HepG2 (cell line): ENCODE measurements around the gene LZTR1. TPM values are rescaled to one million over a fixed set of nuclear protein-coding genes. Genes with fewer than 3 reads are reported as not detected.
A peak's percentile ranks its signal among the peaks of the same experiment; 100 is the strongest.

Experiments
- ARID2 ChIP-seq: sonication (generic); formaldehyde crosslinking; IDR thresholded peaks from 2 replicates; pipeline ENCODE4 v1.8.1; 2022; ENCODE audit warnings: mild to moderate bottlenecking, missing genetic modification reagents, borderline replicate concordance
- ATF1 ChIP-seq: IDR thresholded peaks from 2 replicates; pipeline ENCODE4 v1.6.1; 2016; ENCODE audit warnings: mild to moderate bottlenecking, control low read depth
- CBX1 ChIP-seq: IDR thresholded peaks from one replicate; pipeline ENCODE4 v1.6.1; 2016; ENCODE audit warnings: antibody characterized with exemption, low read depth
- FIP1L1 ChIP-seq: fragments of 200-400 bp; formaldehyde crosslinking; IDR thresholded peaks from 2 replicates; pipeline ENCODE4 v1.6.1; 2018; ENCODE audit warnings: low read depth, mild to moderate bottlenecking, low read length, moderate library complexity, borderline replicate concordance; ENCODE audit not compliant: insufficient read depth
- FOXJ3 ChIP-seq: sonication (generic); formaldehyde crosslinking; IDR thresholded peaks from 2 replicates; pipeline ENCODE4 v1.4.0; 2020; ENCODE audit warnings: missing genetic modification reagents, mild to moderate bottlenecking, borderline replicate concordance
- IRF1 ChIP-seq: sonication (generic); formaldehyde crosslinking; IDR thresholded peaks from 2 replicates; pipeline ENCODE4 v1.4.0; 2020; ENCODE audit warnings: low read depth, mild to moderate bottlenecking, missing genetic modification reagents
- IRX3 ChIP-seq: sonication (generic); formaldehyde crosslinking; IDR thresholded peaks from 2 replicates; pipeline ENCODE4 v1.8.1; 2023; ENCODE audit warnings: mild to moderate bottlenecking, low read depth, missing genetic modification reagents, borderline replicate concordance
- KDM3A ChIP-seq: IDR thresholded peaks from 2 replicates; pipeline ENCODE4 v1.6.1; 2018; ENCODE audit warnings: low read depth, missing compliant biosample characterization
- MAZ ChIP-seq, 2 experiments: sonication (generic) in 1 of 2; formaldehyde crosslinking in 1 of 2; IDR thresholded peaks; 2 replicates each; pipeline versions ENCODE4 v1.5.0 to v1.6.1; 2012 to 2020; ENCODE audit warnings: low read depth in 2 of 2, mild to moderate bottlenecking in 2 of 2, borderline replicate concordance in 1 of 2, improper control_type of control experiment in 1 of 2, low read length in 1 of 2, missing genetic modification reagents in 1 of 2, moderate library complexity in 1 of 2
- RELA ChIP-seq: sonication (generic); formaldehyde crosslinking; IDR thresholded peaks from 2 replicates; pipeline ENCODE4 v1.4.0; 2020; ENCODE audit warnings: missing genetic modification reagents
- RFX1 ChIP-seq: fragments of 450-650 bp; IDR thresholded peaks from 2 replicates; pipeline ENCODE4 v1.6.1; 2017
- RNF219 ChIP-seq: sonication (generic); formaldehyde crosslinking; IDR thresholded peaks from 2 replicates; pipeline ENCODE4 v1.5.0; 2020; ENCODE audit warnings: mild to moderate bottlenecking, missing genetic modification reagents
- SRSF4 ChIP-seq: fragments of 200-400 bp; formaldehyde crosslinking; IDR thresholded peaks from one replicate; pipeline ENCODE4 v1.6.1; 2018; ENCODE audit warnings: mild to moderate bottlenecking, low read depth, low read length, moderate library complexity; ENCODE audit not compliant: poor library complexity, severe bottlenecking
- SYNCRIP ChIP-seq: fragments of 200-400 bp; formaldehyde crosslinking; IDR thresholded peaks from 2 replicates; pipeline ENCODE4 v1.6.1; 2018; ENCODE audit warnings: mild to moderate bottlenecking, low read depth, low read length; ENCODE audit not compliant: insufficient read depth
- ZFP62 ChIP-seq: sonication (generic); formaldehyde crosslinking; IDR thresholded peaks from 2 replicates; pipeline ENCODE4 v1.4.0; 2020; ENCODE audit warnings: missing genetic modification reagents
- ZGPAT ChIP-seq: IDR thresholded peaks from 2 replicates; pipeline ENCODE4 v1.6.1; 2016; ENCODE audit warnings: mild to moderate bottlenecking
- ZNF10 ChIP-seq: sonication (generic); formaldehyde crosslinking; IDR thresholded peaks from 2 replicates; pipeline ENCODE4 v1.4.0; 2020; ENCODE audit warnings: mild to moderate bottlenecking, low read depth, missing genetic modification reagents, borderline replicate concordance
- ZNF160 ChIP-seq: sonication (generic); formaldehyde crosslinking; IDR thresholded peaks from 2 replicates; pipeline ENCODE4 v1.8.0; 2022; ENCODE audit warnings: mild to moderate bottlenecking, inconsistent platforms, missing genetic modification reagents
- ZNF232 ChIP-seq: sonication (generic); formaldehyde crosslinking; IDR thresholded peaks from 2 replicates; pipeline ENCODE4 v1.4.0; 2020; ENCODE audit warnings: missing genetic modification reagents, borderline replicate concordance
- ZNF281 ChIP-seq: sonication (generic); formaldehyde crosslinking; IDR thresholded peaks from 2 replicates; pipeline ENCODE4 v1.4.0; 2020; ENCODE audit warnings: missing genetic modification reagents, borderline replicate concordance
- ZNF580 ChIP-seq: IDR thresholded peaks from 2 replicates; pipeline ENCODE4 v1.6.1; 2016; ENCODE audit warnings: low read depth, borderline replicate concordance
- ZSCAN30 ChIP-seq: sonication (generic); formaldehyde crosslinking; IDR thresholded peaks from 2 replicates; pipeline ENCODE4 v1.5.0; 2020; ENCODE audit warnings: mild to moderate bottlenecking, missing genetic modification reagents
- polyA plus RNA-seq, 8 experiments: library from polyadenylated mRNA; depleted of rRNA in 3 of 8; stranded (reverse) in 7 of 8; unstranded in 1 of 8; fragments of >200 nt; fragmentation: Illumina TruSeq in 4 of 8; extraction: Trizol in 4 of 8; gene quantifications; 2 replicates each; pipeline versions ENCODE4 v1.2.1 to v1.2.3, GENCODE V29; 2011 to 2016; ENCODE audit warnings: low read depth in 4 of 8, missing spikeins in 1 of 8, mixed read lengths in 1 of 8; ENCODE audit not compliant: insufficient read depth in 1 of 8
- total RNA-seq, 5 experiments: library from RNA; depleted of rRNA; stranded (reverse); fragments of >200 nt; fragmentation: Illumina TruSeq; extraction: Trizol; gene quantifications; 2 replicates each; pipeline ENCODE4 v1.2.3, GENCODE V29; 2016; ENCODE audit warnings: low read depth in 1 of 5

Gene LZTR1
- total and polyA plus RNA-seq, 2 of the 13 experiments (the other 11 are each of a cell fraction or from before 2014, with no cell fraction given) = 21.8 to 22.4 TPM

- TF ChIP-seq ZNF281 (CRISPR knock-in tag) = no peak
- TF ChIP-seq IRX3 (CRISPR knock-in tag) = no peak
- no peak for TF ChIP-seq SRSF4
- TF ChIP-seq ZNF10 (CRISPR knock-in tag) = no peak
- no peak for TF ChIP-seq IRF1 (CRISPR knock-in tag)
- TF ChIP-seq ZFP62 = no peak
- no peak for TF ChIP-seq SYNCRIP
- TF ChIP-seq KDM3A (CRISPR knock-in tag) = no peak
- no peak for TF ChIP-seq ZSCAN30
- no peak for TF ChIP-seq RFX1
- TF ChIP-seq CBX1 = no peak
- no peak for TF ChIP-seq RELA (CRISPR knock-in tag)
- no peak for TF ChIP-seq ARID2 (CRISPR knock-in tag)
- no peak for TF ChIP-seq RNF219 (CRISPR knock-in tag)
- peak; percentile 35; the same call in 1 of the 2 replicates for TF ChIP-seq ATF1 (CRISPR knock-in tag)
- TF ChIP-seq ZNF232 (CRISPR knock-in tag) = no peak
- TF ChIP-seq ZNF160 (CRISPR knock-in tag) = no peak
- peak; percentile 15 for TF ChIP-seq ZGPAT (CRISPR knock-in tag)
- no peak for TF ChIP-seq ZNF580 (CRISPR knock-in tag)
- no peak for TF ChIP-seq FIP1L1
- TF ChIP-seq FOXJ3 = no peak
- TF ChIP-seq MAZ (IDR thresholded peaks at IDR 0.05; ENCODE audit: borderline replicate concordance, low read depth, low read length) = no peak
- no peak for TF ChIP-seq MAZ (CRISPR knock-in tag; IDR thresholded peaks at IDR 0.05; ENCODE audit: low read depth)
Observed at GRCh38 chr22:20951151-20951931, 30.8 kb upstream of the LZTR1 start (continued).
